Activated T-helper 17 cell treated with anti-CD3 and anti-CD28 coated beads, Interleukin-2, amount 50 U/mL, for 72 hours (primary cell): Measurements from ENCODE around the gene C12orf57. TPM values are rescaled to one million over a fixed set of nuclear protein-coding genes. Genes with fewer than 3 reads are reported as not detected.

Experiments
- total RNA-seq, 2 donors: library from RNA; stranded (reverse); gene quantifications; one replicate each; pipeline ENCODE4 v1.2.3, GENCODE V29; 2022

The C12orf57 gene
- total RNA-seq, 2 donors from 2014 or later: 192 to 307 TPM

Other genes starting within 250 kb of the C12orf57 start
- 1 to 10 TPM in 1 of 2 donors, under 1 TPM in 1; 0.41 to 1.4 TPM for gene PIANP, start 243.2 kb upstream of the C12orf57 start, total RNA-seq
- gene COPS7A, start 220.0 kb upstream of the C12orf57 start, total RNA-seq: 10 to 100 TPM; 36.5 to 38.7 TPM
- 100 to 1,000 TPM; 132 to 279 TPM for gene MLF2, start 190.9 kb upstream of the C12orf57 start, total RNA-seq
- gene PTMS, start 177.7 kb upstream of the C12orf57 start, total RNA-seq: 100 to 1,000 TPM in 1 of 2 donors, 10 to 100 TPM in 1; 71.3 to 161 TPM
- 100 to 1,000 TPM in 1 of 2 donors, 10 to 100 TPM in 1; 45.6 to 206 TPM for gene LAG3, start 171.5 kb upstream of the C12orf57 start, total RNA-seq
- 100 to 1,000 TPM; 224 to 261 TPM for gene CD4, start 154.5 kb upstream of the C12orf57 start, total RNA-seq
- under 1 TPM; 0.15 to 0.37 TPM for gene GPR162, start 122.2 kb upstream of the C12orf57 start, total RNA-seq
- gene P3H3, start 115.6 kb upstream of the C12orf57 start, total RNA-seq: 1 to 10 TPM in 1 of 2 donors, not detected in 1; 1.1 TPM
- gene GNB3, start 103.1 kb upstream of the C12orf57 start, total RNA-seq: under 1 TPM in 1 of 2 donors, not detected in 1; 0.66 TPM
- gene CDCA3, start 92.7 kb upstream of the C12orf57 start, total RNA-seq: 100 to 1,000 TPM in 1 of 2 donors, 10 to 100 TPM in 1; 86.9 to 104 TPM
- 100 to 1,000 TPM in 1 of 2 donors, 10 to 100 TPM in 1; 83.4 to 149 TPM for gene USP5, start 91.9 kb upstream of the C12orf57 start, total RNA-seq
- 1,000 to 10,000 TPM; 1,893 to 2,116 TPM for gene TPI1, start 76.5 kb upstream of the C12orf57 start, total RNA-seq
- gene SPSB2, start 70.7 kb upstream of the C12orf57 start, total RNA-seq: 1 to 10 TPM; 2.2 to 2.4 TPM
- gene LRRC23, start 39.2 kb upstream of the C12orf57 start, total RNA-seq: 1 to 10 TPM; 4.4 to 7.6 TPM
- 100 to 1,000 TPM; 234 to 858 TPM for gene ENO2, start 29.4 kb upstream of the C12orf57 start, total RNA-seq
- 10 to 100 TPM; 34.0 to 62.3 TPM for gene ATN1, start 16.1 kb upstream of the C12orf57 start, total RNA-seq
- not detected for gene RNU7-1, start 206 bp upstream of the C12orf57 start, total RNA-seq
- 100 to 1,000 TPM; 134 to 223 TPM for gene PTPN6, start 7.3 kb downstream of the C12orf57 start, total RNA-seq
- gene PHB2, start 26.6 kb downstream of the C12orf57 start, total RNA-seq: 100 to 1,000 TPM; 285 to 436 TPM
- gene EMG1, start 26.9 kb downstream of the C12orf57 start, total RNA-seq: 10 to 100 TPM; 50.9 to 90.5 TPM
- 10 to 100 TPM; 13.2 to 34.8 TPM for gene LPCAT3, start 74.5 kb downstream of the C12orf57 start, total RNA-seq
- 10 to 100 TPM in 1 of 2 donors, 1 to 10 TPM in 1; 6.9 to 13.1 TPM for gene C1S, start 116.7 kb downstream of the C12orf57 start, total RNA-seq
- gene C1R, start 148.4 kb downstream of the C12orf57 start, total RNA-seq: 1 to 10 TPM; 3.2 to 3.3 TPM
- 10 to 100 TPM; 14.0 to 30.6 TPM for gene C1RL, start 165.2 kb downstream of the C12orf57 start, total RNA-seq
- gene RBP5, start 184.9 kb downstream of the C12orf57 start, total RNA-seq: not detected
- 10 to 100 TPM; 51.8 to 61.9 TPM for gene CLSTN3, start 186.3 kb downstream of the C12orf57 start, total RNA-seq
- 10 to 100 TPM; 21.4 to 31.4 TPM for gene PEX5, start 245.7 kb downstream of the C12orf57 start, total RNA-seq